Activated T-helper 17 cell treated with anti-CD3 and anti-CD28 coated beads, Interleukin-2, amount 50 U/mL, for 72 hours (primary cell): Measurements from ENCODE around the gene KCNAB2. TPM values are rescaled to one million over a fixed set of nuclear protein-coding genes. Genes with fewer than 3 reads are reported as not detected.
A peak's percentile ranks its signal among the peaks of the same experiment; 100 is the strongest.

ENCODE experiments used
- ATAC-seq: fragments of 150-1000 bp; cut with Tn5 transposase; replicated peaks from 2 replicates; pipeline ENCODE4 v1.10.0; 2021; ENCODE audit warnings: mild to moderate bottlenecking, moderate library complexity
- H3K27ac Mint-ChIP-seq: one replicate; pipeline ENCODE4 v1.8.0; 2022; ENCODE audit warnings: mixed read lengths
- H3K27me3 Mint-ChIP-seq: one replicate; pipeline ENCODE4 v1.8.0; 2022; ENCODE audit warnings: mixed read lengths
- H3K36me3 Mint-ChIP-seq: one replicate; pipeline ENCODE4 v1.8.0; 2022; ENCODE audit warnings: low read depth, mild to moderate bottlenecking, mixed read lengths
- H3K4me1 Mint-ChIP-seq: one replicate; pipeline ENCODE4 v1.8.0; 2022; ENCODE audit warnings: mixed read lengths
- H3K4me3 Mint-ChIP-seq: one replicate; pipeline ENCODE4 v1.8.0; 2022; ENCODE audit warnings: mild to moderate bottlenecking, mixed read lengths
- H3K9me3 Mint-ChIP-seq: one replicate; pipeline ENCODE4 v1.8.0; 2022; ENCODE audit warnings: mixed read lengths
- total RNA-seq, 2 donors: library from RNA; stranded (reverse); gene quantifications; one replicate each; pipeline ENCODE4 v1.2.3, GENCODE V29; 2022

The KCNAB2 gene
- total RNA-seq, 2 donors from 2014 or later: 407 to 432 TPM

GRCh38 chr1:6084781-6085495 lies 39.2 kb downstream of the KCNAB2 start:
- Mint-ChIP-seq H3K36me3 (peaks cover 93% of the 10 kb centered on the region), H3K27ac (no peak overlapping the region), H3K27me3 (no peaks in the 10 kb centered on the region)

DNA sequence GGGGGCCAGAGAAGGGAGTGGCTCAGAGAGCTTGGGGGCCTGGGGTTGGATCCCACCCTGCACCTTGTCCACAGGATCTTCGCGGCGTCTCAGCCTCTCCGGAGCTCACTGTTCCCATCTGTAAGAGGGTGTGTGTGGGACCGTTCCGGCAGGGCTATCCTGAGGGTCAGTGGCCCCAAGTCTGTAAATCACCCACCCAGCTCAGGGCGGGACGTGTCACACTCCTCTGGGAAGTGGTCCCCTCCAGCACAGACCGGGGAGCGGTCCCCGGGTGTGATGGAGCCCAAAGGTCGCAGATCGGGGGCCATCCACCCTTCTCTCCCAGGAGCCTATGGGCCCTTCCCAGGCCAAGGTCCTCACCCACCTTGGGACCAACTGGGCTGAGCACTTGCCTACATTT lies 40.0 kb downstream of the KCNAB2 start:
- no peak for ATAC-seq
- Mint-ChIP-seq H3K4me1 (peaks cover 4% of the 10 kb centered on the region), H3K9me3 (no peaks in the 10 kb centered on the region), H3K4me3 (no peak overlapping the region), H3K36me3 (peaks cover 92% of the 10 kb centered on the region), H3K27me3 (no peaks in the 10 kb centered on the region), H3K27ac (no peak overlapping the region)

More at GRCh38 chr1:6084781-6085495, 39.2 kb downstream of the KCNAB2 start:
- H3K4me3 Mint-ChIP-seq: no peak overlapping the region
- peaks cover 4% of the 10 kb centered on the region for H3K4me1 Mint-ChIP-seq
- H3K9me3 Mint-ChIP-seq: no peaks in the 10 kb centered on the region
- ATAC-seq: no peak

DNA sequence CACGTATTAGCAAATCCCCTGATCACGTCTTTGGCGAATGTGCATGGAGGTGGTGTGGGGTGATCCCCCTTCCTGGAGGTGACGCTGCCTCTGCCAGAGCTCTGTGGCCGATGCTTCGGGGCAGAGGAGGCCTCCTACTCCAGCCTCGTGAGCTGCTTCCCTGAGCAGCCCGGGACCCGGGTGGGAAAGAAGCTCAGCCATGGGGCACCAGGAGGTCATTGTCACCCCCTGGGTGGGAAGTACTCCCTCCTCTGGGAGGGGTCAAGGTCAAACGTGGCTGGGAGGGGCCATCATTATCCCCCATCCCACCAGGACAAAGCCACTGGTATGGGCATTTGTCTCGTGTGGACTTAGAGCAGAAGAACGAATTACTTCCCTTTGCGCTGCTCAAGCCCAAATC lies 40.7 kb downstream of the KCNAB2 start:
- Mint-ChIP-seq H3K4me3 (no peak overlapping the region), H3K4me1 (peaks cover 4% of the 10 kb centered on the region), H3K36me3 (peaks cover 92% of the 10 kb centered on the region), H3K9me3 (no peaks in the 10 kb centered on the region), H3K27ac (peak overlapping the region; percentile 65), H3K27me3 (no peaks in the 10 kb centered on the region)
- ATAC-seq: no peak

GRCh38 chr1:6086762-6087376 lies 41.2 kb downstream of the KCNAB2 start:
- Mint-ChIP-seq H3K27ac (peak overlapping the region; percentile 65), H3K9me3 (no peaks in the 10 kb centered on the region), H3K36me3 (peaks cover 92% of the 10 kb centered on the region), H3K27me3 (no peaks in the 10 kb centered on the region), H3K4me1 (peaks cover 4% of the 10 kb centered on the region), H3K4me3 (no peak overlapping the region)
- ATAC-seq: no peak

GRCh38 chr1:6087377-6087772 lies 41.7 kb downstream of the KCNAB2 start:
- Mint-ChIP-seq H3K27ac (peak overlapping the region; percentile 65), H3K9me3 (no peaks in the 10 kb centered on the region), H3K36me3 (peaks cover 92% of the 10 kb centered on the region), H3K27me3 (no peaks in the 10 kb centered on the region), H3K4me3 (no peak overlapping the region), H3K4me1 (peaks cover 4% of the 10 kb centered on the region)
- ATAC-seq: peak; percentile 14

GRCh38 chr1:6087958-6088357 lies 42.3 kb downstream of the KCNAB2 start:
- H3K36me3 Mint-ChIP-seq: peaks cover 92% of the 10 kb centered on the region
- no peak overlapping the region for H3K27ac Mint-ChIP-seq
- H3K4me3 Mint-ChIP-seq: no peak overlapping the region
- H3K9me3 Mint-ChIP-seq: no peaks in the 10 kb centered on the region
- H3K4me1 Mint-ChIP-seq: peaks cover 4% of the 10 kb centered on the region
- H3K27me3 Mint-ChIP-seq: no peaks in the 10 kb centered on the region
- no peak for ATAC-seq

DNA sequence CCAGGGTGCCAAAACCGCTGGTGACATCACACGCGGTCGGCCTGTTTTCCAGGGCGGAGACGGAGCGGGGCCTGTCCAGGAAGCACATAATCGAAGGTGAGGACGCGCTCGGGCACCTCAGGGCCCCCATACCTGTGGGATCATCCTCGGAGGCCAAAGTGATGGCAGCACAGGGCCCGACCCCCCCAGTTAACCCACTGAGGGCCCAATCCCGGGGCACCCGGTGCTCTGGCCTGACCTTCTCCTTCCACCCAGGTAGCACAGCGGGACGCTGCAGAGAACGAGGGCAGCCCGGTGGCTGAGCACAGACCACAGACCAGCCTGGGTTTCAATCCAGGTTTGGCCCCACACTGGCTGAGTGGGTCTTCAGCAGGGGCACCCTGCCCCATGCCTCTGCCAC lies 43.3 kb downstream of the KCNAB2 start:
- H3K36me3 Mint-ChIP-seq: peaks cover 92% of the 10 kb centered on the region
- peaks cover 4% of the 10 kb centered on the region for H3K4me1 Mint-ChIP-seq
- no peak overlapping the region for H3K4me3 Mint-ChIP-seq
- no peak overlapping the region for H3K27ac Mint-ChIP-seq
- H3K9me3 Mint-ChIP-seq: no peaks in the 10 kb centered on the region
- ATAC-seq: no peak
- no peaks in the 10 kb centered on the region for H3K27me3 Mint-ChIP-seq

GRCh38 chr1:6090288-6090687 lies 44.6 kb downstream of the KCNAB2 start:
- Mint-ChIP-seq H3K27ac (no peak overlapping the region), H3K9me3 (no peaks in the 10 kb centered on the region), H3K36me3 (peaks cover 88% of the 10 kb centered on the region), H3K27me3 (no peaks in the 10 kb centered on the region), H3K4me3 (no peak overlapping the region), H3K4me1 (peaks cover 4% of the 10 kb centered on the region)
- ATAC-seq: no peak

GRCh38 chr1:6090996-6091822 lies 45.5 kb downstream of the KCNAB2 start:
- Mint-ChIP-seq H3K4me3 (no peak overlapping the region), H3K27ac (peak overlapping the region; percentile 69), H3K27me3 (no peaks in the 10 kb centered on the region), H3K4me1 (peaks cover 4% of the 10 kb centered on the region), H3K9me3 (no peaks in the 10 kb centered on the region), H3K36me3 (peaks cover 87% of the 10 kb centered on the region)
- ATAC-seq: no peak

GRCh38 chr1:6091823-6092109 lies 46.1 kb downstream of the KCNAB2 start:
- H3K36me3 Mint-ChIP-seq: peaks cover 87% of the 10 kb centered on the region
- peaks cover 4% of the 10 kb centered on the region for H3K4me1 Mint-ChIP-seq
- no peak overlapping the region for H3K4me3 Mint-ChIP-seq
- ATAC-seq: no peak
- H3K27ac Mint-ChIP-seq: peak overlapping the region; percentile 28
- no peaks in the 10 kb centered on the region for H3K27me3 Mint-ChIP-seq
- no peaks in the 10 kb centered on the region for H3K9me3 Mint-ChIP-seq

GRCh38 chr1:6092211-6092610 lies 46.5 kb downstream of the KCNAB2 start:
- Mint-ChIP-seq H3K27ac (peak overlapping the region; percentile 28), H3K9me3 (no peaks in the 10 kb centered on the region), H3K27me3 (no peaks in the 10 kb centered on the region), H3K4me1 (no peaks in the 10 kb centered on the region), H3K4me3 (no peak overlapping the region), H3K36me3 (peaks cover 87% of the 10 kb centered on the region)
- ATAC-seq: no peak

DNA sequence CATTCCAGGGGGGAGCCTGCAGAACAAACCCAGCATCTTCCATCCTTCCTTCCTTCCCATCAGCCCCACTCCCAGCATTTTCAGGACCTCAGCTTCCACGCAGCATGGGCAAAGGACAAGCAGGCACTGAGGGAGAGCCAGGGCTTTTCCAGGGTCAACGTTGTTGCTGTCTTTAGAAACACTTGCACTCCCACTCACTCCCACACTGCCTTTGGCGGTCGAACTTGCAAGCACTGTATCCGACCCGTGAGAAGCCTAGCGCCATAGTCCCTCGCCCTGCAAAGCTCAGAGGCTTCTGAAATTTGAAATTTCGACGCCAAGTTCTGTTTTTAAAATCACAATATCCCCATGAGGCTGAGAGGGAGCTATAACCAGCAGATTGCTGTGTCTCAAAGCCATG lies 47.4 kb downstream of the KCNAB2 start:
- no peak for ATAC-seq
- Mint-ChIP-seq H3K9me3 (no peaks in the 10 kb centered on the region), H3K4me3 (no peak overlapping the region), H3K4me1 (peaks cover 4% of the 10 kb centered on the region), H3K27ac (no peak overlapping the region), H3K36me3 (peaks cover 87% of the 10 kb centered on the region), H3K27me3 (no peaks in the 10 kb centered on the region)

DNA sequence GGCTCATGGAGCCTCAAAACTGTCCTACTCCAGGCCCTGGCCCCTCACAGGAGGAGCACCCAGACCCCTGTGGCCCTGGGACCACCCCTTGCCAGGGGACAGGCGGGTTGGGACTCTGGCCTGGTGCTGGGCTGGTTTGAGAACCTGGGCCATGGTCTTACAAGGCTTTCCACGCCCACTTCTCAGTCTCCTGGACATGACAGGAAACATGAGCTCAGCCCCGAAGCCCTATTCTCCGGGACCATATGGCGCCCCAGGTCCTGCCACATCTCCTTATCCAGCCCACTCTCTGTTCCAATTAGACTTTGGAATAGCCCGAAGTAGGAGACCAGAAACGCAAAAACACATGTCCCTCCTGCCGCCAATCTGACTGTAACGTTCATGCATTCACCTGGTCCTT lies 47.9 kb downstream of the KCNAB2 start:
- no peaks in the 10 kb centered on the region for H3K9me3 Mint-ChIP-seq
- no peak for ATAC-seq
- H3K27ac Mint-ChIP-seq: peak overlapping the region; percentile 20
- H3K4me3 Mint-ChIP-seq: no peak overlapping the region
- peaks cover 88% of the 10 kb centered on the region for H3K36me3 Mint-ChIP-seq
- H3K4me1 Mint-ChIP-seq: peaks cover 4% of the 10 kb centered on the region
- H3K27me3 Mint-ChIP-seq: no peaks in the 10 kb centered on the region

- no peak for ATAC-seq
- Mint-ChIP-seq H3K36me3 (peaks cover 87% of the 10 kb centered on the region), H3K4me3 (no peak overlapping the region), H3K9me3 (no peaks in the 10 kb centered on the region), H3K27me3 (no peaks in the 10 kb centered on the region), H3K4me1 (peaks cover 4% of the 10 kb centered on the region), H3K27ac (peak overlapping the region; percentile 20)
These were observed 48.6 kb downstream of the KCNAB2 start for GRCh38 chr1:6094246-6094645.
